Measurements from ENCODE around the gene IGFBP4. TPM values are rescaled to one million over a fixed set of nuclear protein-coding genes. Genes with fewer than 3 reads are reported as not detected.

The IGFBP4 gene
- total and polyA plus RNA-seq, 2 of the 13 experiments (the other 11 are each of a cell fraction or from before 2014, with no cell fraction given) = 4.1 to 49.0 TPM

DNA sequence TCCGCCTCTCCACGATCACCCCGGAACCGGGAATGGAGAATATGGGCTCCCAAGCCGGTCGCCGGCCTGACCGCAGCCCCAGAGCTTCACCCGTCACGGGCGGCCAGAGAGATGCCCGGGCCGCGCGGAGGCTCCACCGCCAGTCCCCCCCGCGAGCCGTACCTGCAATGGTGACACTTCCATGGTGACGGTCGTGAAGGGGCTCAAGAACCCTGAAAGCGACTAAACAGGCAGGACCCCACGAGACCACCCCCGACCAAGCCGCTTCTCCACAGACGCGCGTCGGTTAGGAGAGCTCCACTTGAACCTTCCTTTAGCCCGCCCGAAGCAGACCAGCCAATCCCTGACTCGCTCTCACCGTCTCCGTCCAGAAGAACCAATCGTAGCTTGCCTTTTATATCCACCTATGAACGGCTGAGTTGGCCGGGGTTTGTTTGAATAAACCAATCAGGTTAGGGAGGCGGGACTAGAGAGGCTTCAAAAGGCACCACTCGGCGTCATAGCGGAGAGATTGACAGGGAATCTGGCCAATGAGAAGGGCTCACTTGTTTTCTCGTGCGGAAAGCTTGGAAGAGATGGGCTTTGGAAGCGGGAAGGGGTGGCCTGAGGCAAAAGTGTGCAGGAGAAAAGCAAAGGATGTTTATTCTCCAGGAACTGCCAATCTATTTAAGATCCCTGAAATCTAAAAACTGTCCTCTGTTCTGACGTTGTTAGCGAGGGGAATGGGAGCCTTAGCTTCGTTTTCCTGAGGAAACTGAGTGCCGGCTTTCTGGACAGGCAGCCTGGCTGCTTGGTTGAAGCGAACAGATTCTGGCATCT is 25.4 kb upstream of the IGFBP4 start, which contains the start of gene TOP2A (continued):
- TF ChIP-seq ZNF782 (CRISPR knock-in tag; IDR thresholded peaks at IDR 0.05; ENCODE audit: borderline replicate concordance) (no peak), HNF1B (CRISPR knock-in tag; IDR thresholded peaks at IDR 0.05) (peak; percentile 91), ZSCAN31 (CRISPR knock-in tag; IDR thresholded peaks at IDR 0.05; ENCODE audit: low read depth) (no peak), RFX5 (IDR thresholded peaks at IDR 0.05; ENCODE audit: low read depth, low read length) (0 out of 2 replicates have a peak, but pooled peaks have one; percentile 10), ZNF589 (CRISPR knock-in tag; conservative IDR thresholded peaks at IDR 0.05) (peak; percentile 88), SMYD3 (CRISPR knock-in tag; IDR thresholded peaks at IDR 0.05) (peak; percentile 99), NONO (IDR thresholded peaks at IDR 0.05) (no peak), NONO (CRISPR knock-in tag; conservative IDR thresholded peaks at IDR 0.05) (peak; percentile 49; the same call in 1 of the 2 replicates), KAT7 (CRISPR knock-in tag; IDR thresholded peaks at IDR 0.05; ENCODE audit: borderline replicate concordance) (0 out of 2 replicates have a peak, but pooled peaks have one; percentile 70), ZNF34 (CRISPR knock-in tag; IDR thresholded peaks at IDR 0.05; ENCODE audit: borderline replicate concordance) (0 out of 2 replicates have a peak, but pooled peaks have one; percentile 75), RBFOX2 (IDR thresholded peaks at IDR 0.05; ENCODE audit: low read depth, low read length) (peak; percentile 84), TGIF2 (CRISPR knock-in tag; IDR thresholded peaks at IDR 0.05) (peak; percentile 93; the same call in 1 of the 2 replicates), BRF2 (CRISPR knock-in tag; IDR thresholded peaks at IDR 0.05) (peak; percentile 91; the same call in 1 of the 2 replicates), ZNF20 (CRISPR knock-in tag; IDR thresholded peaks at IDR 0.05) (no peak), NKX3-1 (CRISPR knock-in tag; IDR thresholded peaks at IDR 0.05) (no peak), ZFY (CRISPR knock-in tag; IDR thresholded peaks at IDR 0.05) (peak; percentile 66; the same call in 1 of the 2 replicates), ZNF780A (CRISPR knock-in tag; IDR thresholded peaks at IDR 0.05) (peak; percentile 84), ZNF367 (CRISPR knock-in tag; IDR thresholded peaks at IDR 0.05; ENCODE audit: borderline replicate concordance) (0 out of 2 replicates have a peak, but pooled peaks have one; percentile 16), ZNF101 (CRISPR knock-in tag; IDR thresholded peaks at IDR 0.05; ENCODE audit: borderline replicate concordance, low read depth) (no peak)
- TF ChIP-seq, protein P1, sequence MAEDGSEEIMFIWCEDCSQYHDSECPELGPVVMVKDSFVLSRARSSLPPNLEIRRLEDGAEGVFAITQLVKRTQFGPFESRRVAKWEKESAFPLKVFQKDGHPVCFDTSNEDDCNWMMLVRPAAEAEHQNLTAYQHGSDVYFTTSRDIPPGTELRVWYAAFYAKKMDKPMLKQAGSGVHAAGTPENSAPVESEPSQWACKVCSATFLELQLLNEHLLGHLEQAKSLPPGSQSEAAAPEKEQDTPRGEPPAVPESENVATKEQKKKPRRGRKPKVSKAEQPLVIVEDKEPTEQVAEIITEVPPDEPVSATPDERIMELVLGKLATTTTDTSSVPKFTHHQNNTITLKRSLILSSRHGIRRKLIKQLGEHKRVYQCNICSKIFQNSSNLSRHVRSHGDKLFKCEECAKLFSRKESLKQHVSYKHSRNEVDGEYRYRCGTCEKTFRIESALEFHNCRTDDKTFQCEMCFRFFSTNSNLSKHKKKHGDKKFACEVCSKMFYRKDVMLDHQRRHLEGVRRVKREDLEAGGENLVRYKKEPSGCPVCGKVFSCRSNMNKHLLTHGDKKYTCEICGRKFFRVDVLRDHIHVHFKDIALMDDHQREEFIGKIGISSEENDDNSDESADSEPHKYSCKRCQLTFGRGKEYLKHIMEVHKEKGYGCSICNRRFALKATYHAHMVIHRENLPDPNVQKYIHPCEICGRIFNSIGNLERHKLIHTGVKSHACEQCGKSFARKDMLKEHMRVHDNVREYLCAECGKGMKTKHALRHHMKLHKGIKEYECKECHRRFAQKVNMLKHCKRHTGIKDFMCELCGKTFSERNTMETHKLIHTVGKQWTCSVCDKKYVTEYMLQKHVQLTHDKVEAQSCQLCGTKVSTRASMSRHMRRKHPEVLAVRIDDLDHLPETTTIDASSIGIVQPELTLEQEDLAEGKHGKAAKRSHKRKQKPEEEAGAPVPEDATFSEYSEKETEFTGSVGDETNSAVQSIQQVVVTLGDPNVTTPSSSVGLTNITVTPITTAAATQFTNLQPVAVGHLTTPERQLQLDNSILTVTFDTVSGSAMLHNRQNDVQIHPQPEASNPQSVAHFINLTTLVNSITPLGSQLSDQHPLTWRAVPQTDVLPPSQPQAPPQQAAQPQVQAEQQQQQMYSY (CRISPR knock-in tag; IDR thresholded peaks at IDR 0.05) = peak; percentile 94

All from HepG2 (cell line).